RWPE1 (cell line): ENCODE results near the gene TTK.

Source experiments
- CTCF ChIA-PET: fragments of 350-600 bp; sonication (Branson Sonifier 250); formaldehyde crosslinking; extraction: SDS; loops from one replicate; lab custom pipeline; 2021; lab: Yijun Ruan, JAX
- POLR2A ChIA-PET: fragments of 400-600 bp; formaldehyde crosslinking; extraction: SDS; loops from one replicate; lab custom pipeline; 2020; ENCODE audit warnings: antibody characterized with exemption; ENCODE audit not compliant: low non-redundant PET; lab: Yijun Ruan, JAX
- DNase-seq: peaks from one replicate; pipeline ENCODE4 v3.0.0; 2012; ENCODE audit warnings: low spot score
- H3K27ac ChIP-seq: fragments of 450-650 bp; 2 replicates; pipeline ENCODE4 v1.5.1; 2017
- CTCF ChIP-seq: fragments of 450-650 bp; conservative IDR thresholded peaks from 2 replicates; pipeline ENCODE4 v1.5.1; 2017; ENCODE audit warnings: low read depth, mild to moderate bottlenecking

The TTK gene

GRCh38 chr6:79997728-79998127 lies 6.7 kb upstream of the TTK start:
- no peak for DNase-seq
- no peak overlapping the region for H3K27ac ChIP-seq
- CTCF ChIA-PET: no interaction called here
- POLR2A ChIA-PET: no interaction called here
- TF ChIP-seq CTCF: no peak

GRCh38 chr6:80001337-80001736 lies 3.1 kb upstream of the TTK start:
- no peak overlapping the region for H3K27ac ChIP-seq
- TF ChIP-seq CTCF: no peak
- POLR2A ChIA-PET: no interaction called here
- DNase-seq: no peak
- CTCF ChIA-PET: interaction anchor here (0.7 kb wide), 1 partner anchor 1764 kb away, joined by 4 read pairs; no protein-coding TSS in a partner anchor

GRCh38 chr6:80003826-80004172 lies 650 bp upstream of the TTK start:
- POLR2A ChIA-PET: no interaction called here
- no peak for TF ChIP-seq CTCF
- DNase-seq: no peak
- peak overlapping the region; percentile 91 for H3K27ac ChIP-seq
- CTCF ChIA-PET: interaction anchor here (0.6 to 1.6 kb wide), 2 partner anchors 19 to 55 kb away, joined by 3 to 11 read pairs; no protein-coding TSS in a partner anchor

GRCh38 chr6:80005406-80005805 lies 957 bp downstream of the TTK start:
- DNase-seq: no peak
- no peak for TF ChIP-seq CTCF
- POLR2A ChIA-PET: no interaction called here
- CTCF ChIA-PET: no interaction called here
- H3K27ac ChIP-seq: no peak overlapping the region

- ChIA-PET CTCF (no interaction called here), POLR2A (no interaction called here)
Measured at GRCh38 chr6:80006541-80006940, 2.1 kb downstream of the TTK start.

GRCh38 chr6:80009531-80009930 lies 5.1 kb downstream of the TTK start:
- no peak for TF ChIP-seq CTCF
- POLR2A ChIA-PET: no interaction called here
- no peak for DNase-seq
- CTCF ChIA-PET: interaction anchor here (0.8 kb wide), 2 partner anchors 20 to 61 kb away, joined by 3 read pairs; no protein-coding TSS in a partner anchor
- no peak overlapping the region for H3K27ac ChIP-seq

More at GRCh38 chr6:80006541-80006940, 2.1 kb downstream of the TTK start:
- no peak for TF ChIP-seq CTCF
- no peak for DNase-seq
- H3K27ac ChIP-seq: no peak overlapping the region
